GM12878 (cell line): ENCODE measurements around the gene TEX22. TPM values are rescaled to one million over a fixed set of nuclear protein-coding genes. Genes with fewer than 3 reads are reported as not detected.

ENCODE experiments used
- ATAC-seq: fragments of 200-7000 bp; cut with Tn5 transposase; 3 replicates; pipeline ENCODE4 v1.9.1; 2020; ENCODE audit warnings: mild to moderate bottlenecking, moderate library complexity
- BruUV-seq: library from RNA; stranded (reverse); fragments of 400-500 nt; replicated peaks from 2 replicates; lab custom pipeline; 2021; lab: Mats Ljungman, UMichigan
- CTCF ChIA-PET: fragments of 300-600 bp; sonication (Branson Sonifier 250); formaldehyde crosslinking; extraction: SDS; loops from one replicate; lab custom pipeline; 2021; ENCODE audit warnings: inconsistent platforms; lab: Yijun Ruan, JAX
- POLR2A ChIA-PET: fragments of 350-600 bp; formaldehyde crosslinking; extraction: SDS; loops from one replicate; lab custom pipeline; 2021; ENCODE audit warnings: inconsistent platforms; lab: Charles Lee
- RAD21 ChIA-PET: fragments of 300-600 bp; sonication (Branson Sonifier 250); formaldehyde crosslinking; loops from one replicate; lab custom pipeline; 2023; ENCODE audit warnings: antibody characterized with exemption; ENCODE audit not compliant: unreplicated experiment; lab: Charles Lee
- SMC1A ChIA-PET: fragments of 300-600 bp; sonication (Branson Sonifier 250); formaldehyde crosslinking; loops from one replicate; lab custom pipeline; 2023; ENCODE audit not compliant: unreplicated experiment, uncharacterized antibody; lab: Charles Lee
- DNase-seq: peaks from one replicate; pipeline ENCODE4 v3.0.0-alpha.2; 2011; ENCODE audit warnings: low read depth, low spot score
- FAIRE-seq: peaks from 3 replicates; lab custom pipeline; 2011; peaks lifted over from hg19 to GRCh38; lab: Jason Lieb, UNC
- H2AFZ ChIP-seq: 2 replicates; pipeline ENCODE4 v1.6.0; 2011; ENCODE audit warnings: low read depth, low read length, control low read depth; ENCODE audit not compliant: control insufficient read depth
- H3K27ac ChIP-seq: 2 replicates; pipeline ENCODE4 v1.5.1; 2011; ENCODE audit warnings: control low read depth; ENCODE audit not compliant: control insufficient read depth, insufficient read depth
- H3K27me3 ChIP-seq, 2 experiments: replicated peaks in 1 of 2; 2 replicates each; pipeline versions ENCODE4 v1.6.0 to v1.6.1; 2011; ENCODE audit warnings: low read length in 1 of 2; ENCODE audit not compliant: control insufficient read depth in 2 of 2, insufficient read depth in 2 of 2
- H3K36me3 ChIP-seq, 2 experiments: 2 replicates each; pipeline ENCODE4 v1.5.1; 2011; ENCODE audit warnings: low read length in 1 of 2; ENCODE audit not compliant: control insufficient read depth in 2 of 2, insufficient read depth in 2 of 2
- H3K4me1 ChIP-seq: 2 replicates; pipeline ENCODE4 v1.6.1; 2011; ENCODE audit warnings: mild to moderate bottlenecking, low read length, moderate library complexity, mixed read lengths; ENCODE audit not compliant: control insufficient read depth, insufficient read depth
- H3K4me2 ChIP-seq: 2 replicates; pipeline ENCODE4 v1.6.0; 2011; ENCODE audit warnings: control low read depth; ENCODE audit not compliant: control insufficient read depth, insufficient read depth
- H3K4me3 ChIP-seq: fragments of 200-600 bp; sonication (generic); 2 replicates; pipeline ENCODE4 v1.5.1; 2016
- H3K79me2 ChIP-seq: 2 replicates; pipeline ENCODE4 v1.6.0; 2011; ENCODE audit warnings: low read length; ENCODE audit not compliant: control insufficient read depth, insufficient read depth
- H3K9ac ChIP-seq: 2 replicates; pipeline ENCODE4 v1.8.0; 2011; ENCODE audit warnings: low read length, control low read depth, mixed read lengths; ENCODE audit not compliant: control insufficient read depth, insufficient read depth
- H3K9me3 ChIP-seq: replicated peaks from 3 replicates; pipeline ENCODE4 v1.5.1; 2011; ENCODE audit warnings: mild to moderate bottlenecking, low read length; ENCODE audit not compliant: control insufficient read depth, insufficient read depth
- H4K20me1 ChIP-seq: 2 replicates; pipeline ENCODE4 v1.6.0; 2011; ENCODE audit not compliant: control insufficient read depth, insufficient read depth
- CREM ChIP-seq: IDR thresholded peaks from 2 replicates; pipeline ENCODE4 v1.6.1; 2014; ENCODE audit warnings: antibody characterized with exemption, low read depth
- IKZF1 ChIP-seq: fragments of 450-650 bp; conservative IDR thresholded peaks from 2 replicates; pipeline ENCODE4 v1.6.1; 2017; ENCODE audit warnings: antibody characterized with exemption, mild to moderate bottlenecking
- MAX ChIP-seq: IDR thresholded peaks from 2 replicates; pipeline ENCODE4 v1.6.1; 2012; ENCODE audit warnings: low read depth, low read length, improper control_type of control experiment
- POLR2A ChIP-seq: IDR thresholded peaks from 2 replicates; pipeline ENCODE4 v1.6.1; 2011; ENCODE audit warnings: low read depth, mild to moderate bottlenecking, low read length
- RAD21 ChIP-seq: IDR thresholded peaks from 2 replicates; pipeline ENCODE4 v1.6.1; 2011; ENCODE audit warnings: mild to moderate bottlenecking, low read depth, low read length, moderate library complexity; ENCODE audit not compliant: insufficient read depth
- SUPT20H ChIP-seq: IDR thresholded peaks from 2 replicates; pipeline ENCODE4 v1.6.1; 2011; ENCODE audit warnings: low read depth, mild to moderate bottlenecking, low read length, moderate library complexity, borderline replicate concordance; ENCODE audit not compliant: control insufficient read depth
- ZNF384 ChIP-seq: IDR thresholded peaks from 2 replicates; pipeline ENCODE4 v1.6.1; 2012; ENCODE audit warnings: low read depth, mild to moderate bottlenecking, low read length, improper control_type of control experiment, borderline replicate concordance
- WGBS: methylation state at CpG from one replicate; pipeline ENCODE4 v1.1.6; 2016; ENCODE audit warnings: low lambda C conversion rate; ENCODE audit not compliant: insufficient replicate concordance, insufficient coverage; ENCODE audit errors: missing lambda C conversion rate; 5-methylcytosine and 5-hydroxymethylcytosine counted together
- in situ Hi-C: fragments of 300-500 bp; cut with MboI; formaldehyde crosslinking; loops from 9 replicates; pipeline ENCODE4 v1.14.3; 2018; ENCODE audit warnings: mixed read lengths
- intact Hi-C: fragments of 100-400 bp; cut with micrococcal nuclease; formaldehyde crosslinking; loops from one replicate; pipeline ENCODE4 v1.14.2; 2022; ENCODE audit not compliant: unreplicated experiment
- polyA plus RNA-seq, 11 experiments: library from polyadenylated mRNA; depleted of rRNA in 4 of 11; unstranded in 6 of 11; stranded (reverse) in 5 of 11; fragments of >200 nt; fragmentation: Nextera tagmentation in 4 of 11; fragmentation: Illumina TruSeq in 1 of 11; extraction: Ambion mirVana in 4 of 11; extraction: Trizol in 1 of 11; gene quantifications; 1 replicate in 1 of 11; 2 replicates in 10 of 11; pipeline versions ENCODE4 v1.2.1 to v1.2.3, GENCODE V29; 2011 to 2016; ENCODE audit warnings: inconsistent platforms in 2 of 11, missing spikeins in 2 of 11, low read depth in 1 of 11
- total RNA-seq, 4 experiments: library from RNA; depleted of rRNA in 3 of 4; stranded (reverse); fragments of >200 nt in 3 of 4; fragmentation: Illumina TruSeq in 1 of 4; extraction: Trizol in 1 of 4; gene quantifications; 2 replicates each; pipeline versions ENCODE4 v1.2.1 to v1.2.3, GENCODE V29; 2013 to 2021

Gene TEX22
- total and polyA plus RNA-seq, 10 of the 15 experiments (the other 5 are each of a cell fraction or from before 2014, with no cell fraction given): 0.02 to 4.0 (median 0.63) TPM; not detected in 1

DNA sequence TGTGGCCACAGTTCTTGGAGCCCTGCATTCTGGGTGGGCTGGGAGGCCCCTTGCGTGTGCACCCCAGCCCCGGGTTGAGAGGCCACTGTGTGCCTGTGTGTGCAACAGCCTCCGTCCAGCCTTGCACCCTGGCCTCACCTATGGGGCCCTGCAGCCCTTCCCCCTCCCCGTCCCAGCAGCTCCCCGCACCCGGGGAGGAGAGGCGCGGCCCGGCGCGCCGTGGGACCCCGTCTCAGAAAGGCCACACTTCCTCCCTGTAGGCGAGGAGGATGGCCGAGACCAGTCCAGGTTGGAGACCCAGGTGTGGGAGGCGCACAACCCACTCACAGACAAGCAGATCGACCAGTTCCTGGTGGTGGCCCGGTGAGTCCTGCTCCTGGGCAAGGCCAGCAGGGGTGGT is 59.7 kb downstream of the TEX22 start:
- DNase-seq (no peak), ATAC-seq (no peak), FAIRE-seq (no peak)
- intact Hi-C loops (no loop called here), in situ Hi-C loops (loop anchor here (5.0 kb wide), 1 partner anchor 59 kb away; no protein-coding TSS in a partner anchor)
- Histone ChIP-seq H3K27me3 (no peaks in the 10 kb centered on the region), H3K9ac (no peak overlapping the region), H3K4me2 (no peak overlapping the region), H3K27ac (no peak overlapping the region), H4K20me1 (no peaks in the 10 kb centered on the region; the same call in 1 of the 2 replicates), H3K9me3 (no peaks in the 10 kb centered on the region), H3K36me3 (peaks cover 3 to 30% of the 10 kb centered on the region in 2 experiments; a peak in 3 of 4 replicates), H3K4me1 (no peaks in the 10 kb centered on the region), H2AFZ (no peak overlapping the region), H3K79me2 (no peaks in the 10 kb centered on the region), H3K4me3 (no peak overlapping the region)
- ChIA-PET RAD21 (no interaction called here), SMC1A (no interaction called here), POLR2A (no interaction called here), CTCF (interaction anchor here (1.6 kb wide), 1 partner anchor 32 kb away, joined by 3 read pairs; no protein-coding TSS in a partner anchor)
- WGBS: 82% methylated on average over 18 of the region's 18 CpGs
- no TSS peak for BruUV-seq
- TF ChIP-seq POLR2A: peak; percentile 49; the same call in 1 of the 2 replicates
- no peak for TF ChIP-seq ZNF384

GRCh38 chr14:105458571-105458970 is 60.2 kb downstream of the TEX22 start:
- ATAC-seq: no peak; the same call in 2 of the 3 replicates
- 75% methylated on average over 14 of the region's 14 CpGs for WGBS
- in situ Hi-C loops (loop anchor here (5.0 kb wide), 1 partner anchor 59 kb away; no protein-coding TSS in a partner anchor), intact Hi-C loops (no loop called here)
- no peak for FAIRE-seq
- no peaks in the 10 kb centered on the region for H3K4me1 ChIP-seq
- DNase-seq: no peak
- TF ChIP-seq RAD21: no peak
- TF ChIP-seq MAX: no peak
- no peak for TF ChIP-seq IKZF1
- no peak for TF ChIP-seq SUPT20H
- TF ChIP-seq CREM: no peak
- H3K9me3 ChIP-seq: no peaks in the 10 kb centered on the region
- H3K9ac ChIP-seq: no peak overlapping the region
- no TSS peak for BruUV-seq
- no peaks in the 10 kb centered on the region for H3K27me3 ChIP-seq
- no peak overlapping the region for H2AFZ ChIP-seq
- no peak overlapping the region for H3K4me2 ChIP-seq
- no peak overlapping the region for H3K4me3 ChIP-seq
- peaks cover 3 to 31% of the 10 kb centered on the region in 2 experiments; a peak in 3 of 4 replicates for H3K36me3 ChIP-seq
- no peaks in the 10 kb centered on the region for H3K79me2 ChIP-seq
- no peaks in the 10 kb centered on the region; the same call in 1 of the 2 replicates for H4K20me1 ChIP-seq
- CTCF ChIA-PET: no interaction called here
- H3K27ac ChIP-seq: no peak overlapping the region
- RAD21 ChIA-PET: no interaction called here
- POLR2A ChIA-PET: no interaction called here
- SMC1A ChIA-PET: no interaction called here
